Stimulated activated CD4-positive, alpha-beta T cell treated with anti-CD3 and anti-CD28 coated beads, Interleukin-12 subunit alpha, Interleukin-12 subunit beta, amount 100 ng/mL, for 24 hours (primary cell): ENCODE data around the gene NTF3.

Source experiments
- DNase-seq, 2 experiments: peaks; one replicate each; pipeline ENCODE4 v3.0.0-alpha.2; 2020; ENCODE audit warnings: low read depth in 2 of 2

NTF3 gene

GRCh38 chr12:5456906-5457305, 25.0 kb downstream of the NTF3 start:
- no peak for DNase-seq

GRCh38 chr12:5458229-5459050, 26.5 kb downstream of the NTF3 start:
- no peak for DNase-seq

- DNase-seq, result no peak
Observed at GRCh38 chr12:5459051-5459782, 27.3 kb downstream of the NTF3 start.

GRCh38 chr12:5460817-5461216, 28.9 kb downstream of the NTF3 start:
- no peak for DNase-seq

DNA sequence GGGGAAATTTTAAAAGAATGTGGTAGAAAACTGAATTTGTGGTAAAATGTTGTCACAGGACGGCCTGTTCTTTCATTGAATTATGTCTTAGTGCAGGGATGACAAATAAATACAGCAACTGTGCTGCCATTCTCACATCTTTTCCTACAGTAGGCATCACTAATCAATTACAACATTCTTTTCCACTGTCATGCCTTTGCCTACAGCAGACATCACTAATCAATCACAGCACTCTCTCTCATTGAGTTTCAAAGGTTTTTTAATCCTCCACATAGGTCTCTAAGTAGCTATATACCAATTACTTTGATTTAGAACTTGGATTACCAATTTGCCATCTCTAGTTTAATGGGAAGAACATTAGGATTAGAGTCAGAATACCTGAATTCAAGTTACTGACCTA, 30.1 kb downstream of the NTF3 start:
- DNase-seq, result no peak

DNA sequence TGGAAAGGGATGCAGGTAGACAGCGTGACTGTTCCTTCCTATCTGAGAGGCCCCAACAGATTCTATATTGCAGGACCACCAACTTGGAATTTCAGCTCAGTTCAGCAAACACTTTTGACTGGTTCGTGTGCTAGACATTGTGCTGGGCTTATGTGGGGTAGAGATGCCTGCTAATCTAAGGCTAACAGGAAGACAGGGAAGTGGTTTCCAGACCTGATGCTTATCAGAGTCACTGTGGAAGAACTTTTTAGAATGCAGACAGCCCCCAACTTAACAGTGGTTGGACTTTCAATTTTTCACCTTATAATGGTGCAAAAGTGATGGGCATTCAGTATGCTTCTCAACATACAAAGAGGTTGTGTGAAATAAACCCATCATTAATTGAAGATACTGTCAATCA, 32.2 kb downstream of the NTF3 start:
- DNase-seq, result no peak

- no peak for DNase-seq
Observed at GRCh38 chr12:5465384-5465783, 33.5 kb downstream of the NTF3 start.

DNA sequence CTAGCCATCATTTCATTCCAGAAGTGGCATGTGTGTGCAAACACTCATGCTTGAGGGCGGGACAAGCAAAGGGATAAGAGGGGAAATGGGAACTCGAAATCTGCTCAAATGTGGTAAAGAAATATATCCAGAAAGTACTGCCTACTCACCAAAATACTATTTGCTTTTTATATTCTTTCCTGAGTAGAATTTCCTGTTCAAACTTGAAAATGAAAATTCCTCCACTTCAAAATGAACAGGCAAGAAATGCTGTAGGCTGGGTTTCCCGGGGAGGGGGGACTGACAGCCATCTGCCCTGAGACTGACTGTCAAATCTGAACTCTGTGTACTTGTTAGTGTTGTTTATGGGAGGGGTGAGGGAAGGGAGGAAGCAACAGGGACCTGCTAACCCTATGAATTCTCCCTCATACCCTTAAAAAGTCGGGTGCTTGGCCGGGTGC, 34.6 kb downstream of the NTF3 start:
- DNase-seq, result no peak

GRCh38 chr12:5467931-5468330, 36.0 kb downstream of the NTF3 start:
- no peak for DNase-seq

GRCh38 chr12:5470221-5470620, 38.3 kb downstream of the NTF3 start:
- DNase-seq, result no peak

DNA sequence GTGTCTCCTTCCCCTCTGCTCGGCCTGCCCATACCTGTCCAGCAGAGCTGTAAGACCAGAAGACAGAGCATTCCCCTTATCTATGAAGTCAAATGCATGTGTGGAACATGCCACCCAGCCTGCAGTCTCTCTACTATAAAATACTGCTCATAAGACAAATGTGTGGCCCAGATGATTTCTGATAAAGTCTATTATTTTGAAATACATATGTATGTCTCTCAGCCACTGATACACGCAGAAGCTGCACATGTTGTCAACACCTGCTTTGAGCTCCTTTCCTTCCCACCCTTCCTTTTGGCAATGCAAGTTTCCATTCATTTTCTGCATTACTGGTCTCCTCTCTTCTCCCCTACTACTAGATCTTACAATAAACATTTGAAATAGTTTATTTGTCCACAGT, 38.8 kb downstream of the NTF3 start:
- DNase-seq, result no peak

- DNase-seq, result no peak
Observed at GRCh38 chr12:5473076-5473782, 41.3 kb downstream of the NTF3 start.

DNA sequence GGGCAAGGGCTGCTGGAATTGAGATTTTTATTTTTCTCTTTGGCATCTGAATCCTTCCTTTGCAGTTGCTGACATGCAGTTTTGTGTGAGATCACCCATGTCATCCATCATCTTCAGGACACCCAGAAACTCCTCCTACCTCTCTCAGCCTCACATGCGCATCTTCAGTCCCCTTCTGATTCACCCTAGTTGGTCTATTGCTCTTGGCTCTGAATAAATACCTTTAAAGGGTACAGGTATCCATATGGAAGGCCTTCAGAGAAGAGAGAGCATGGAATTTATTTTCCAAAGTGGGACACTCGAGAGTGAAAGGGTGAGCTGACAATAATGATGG, 41.8 kb downstream of the NTF3 start:
- DNase-seq, result no peak

DNA sequence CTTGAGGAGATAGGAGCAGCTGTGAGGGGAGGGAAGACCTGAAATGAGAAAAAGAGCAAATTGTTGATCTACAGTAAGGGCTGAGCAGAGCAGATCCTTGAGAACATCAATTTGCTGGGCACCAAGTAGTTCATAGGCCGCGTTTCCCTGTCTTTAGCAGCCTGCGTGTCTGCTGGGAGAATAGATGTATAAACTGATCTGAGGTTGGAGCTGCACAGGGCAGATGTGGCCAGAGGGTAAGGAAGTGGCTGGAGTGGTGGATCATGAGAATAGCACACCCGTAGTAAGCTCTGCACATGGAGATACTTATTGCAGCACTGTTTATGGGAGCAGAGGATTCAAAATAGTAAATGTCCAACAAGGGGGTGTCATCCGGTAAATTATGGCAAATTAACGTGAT, 44.4 kb downstream of the NTF3 start:
- no peak for DNase-seq

DNA sequence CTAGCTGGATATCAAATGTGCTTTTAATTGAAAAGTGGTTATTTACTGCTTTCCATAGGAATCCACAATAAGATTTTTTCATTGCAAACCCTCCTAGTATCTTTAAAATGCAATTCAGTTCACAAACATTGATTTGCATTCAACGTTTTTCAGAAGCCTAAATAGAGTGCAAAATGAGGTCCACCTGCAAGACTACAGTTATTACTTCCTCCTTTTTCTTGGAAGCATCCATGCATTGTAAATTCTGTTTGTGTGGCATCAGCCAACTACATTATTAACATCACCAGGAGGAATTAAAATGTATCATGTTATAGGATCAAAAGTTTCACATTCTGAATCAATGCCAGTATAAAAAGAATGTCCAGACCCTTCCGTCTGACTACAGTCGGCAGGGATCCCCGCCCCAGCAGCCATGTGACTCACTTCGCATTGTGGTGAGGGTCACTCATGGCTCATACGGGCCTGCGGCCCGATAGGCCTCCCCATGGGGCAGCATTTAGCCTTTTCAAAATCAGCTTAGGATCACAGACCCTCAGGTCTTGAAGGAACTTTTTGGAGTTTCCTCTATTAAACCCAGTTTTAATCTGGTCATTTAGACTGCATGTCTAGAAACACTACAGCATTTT, 46.3 kb downstream of the NTF3 start:
- DNase-seq, result no peak

GRCh38 chr12:5479761-5480160, 47.9 kb downstream of the NTF3 start:
- DNase-seq, result no peak

DNA sequence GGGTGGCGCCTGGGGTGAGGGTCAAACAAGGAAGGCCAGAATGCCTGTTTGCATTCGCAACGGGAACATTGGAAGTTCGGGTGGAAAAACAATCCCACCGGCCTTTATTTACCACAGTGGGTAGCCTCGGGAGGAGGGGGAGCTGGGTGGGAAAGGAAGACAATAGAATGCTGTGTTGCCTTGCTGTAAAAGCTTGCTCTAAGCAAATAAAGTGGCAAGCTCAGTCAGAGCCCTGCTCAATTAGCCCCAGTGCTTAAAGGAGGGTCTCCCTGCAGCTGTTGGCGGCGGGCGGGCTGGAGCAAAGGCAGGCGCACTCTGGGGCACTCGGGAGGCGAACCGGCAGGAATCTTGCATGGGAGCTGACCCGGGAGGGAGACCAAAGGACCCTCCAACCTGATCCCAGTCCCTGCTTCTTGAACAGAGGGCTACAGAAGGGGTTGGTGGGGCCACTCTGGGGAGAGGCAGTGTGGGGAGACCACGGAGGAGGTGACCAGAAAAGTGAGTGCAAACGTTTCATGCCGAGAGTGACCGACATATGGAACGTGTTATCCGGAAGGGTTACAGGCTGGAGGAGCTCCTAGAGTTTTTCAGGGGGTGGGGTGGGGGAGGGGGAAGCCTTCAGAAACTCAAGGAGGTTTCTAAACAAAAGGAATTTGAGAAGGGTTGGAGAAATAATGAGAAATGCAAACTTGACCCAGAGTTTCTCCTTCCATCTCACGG, 48.5 kb downstream of the NTF3 start:
- DNase-seq, result no peak

DNA sequence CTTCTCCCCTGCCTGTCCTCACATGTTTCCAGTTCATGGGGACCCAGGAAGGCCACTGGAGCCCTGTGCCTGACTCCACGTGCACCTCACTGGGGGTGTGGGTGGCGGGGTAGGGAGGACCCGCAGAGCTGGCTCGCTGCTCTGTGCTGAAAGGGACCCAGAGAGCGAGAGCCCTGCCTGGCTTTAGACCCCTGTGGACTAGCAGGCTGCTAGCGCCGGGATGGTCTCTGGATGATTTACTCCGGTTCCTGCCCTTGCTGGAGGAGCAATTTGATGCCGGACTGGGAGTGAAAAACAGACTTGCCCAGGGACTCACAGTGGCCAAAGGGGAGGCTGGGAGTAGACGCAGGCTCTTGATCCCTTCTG, 49.0 kb downstream of the NTF3 start:
- no peak for DNase-seq

DNA sequence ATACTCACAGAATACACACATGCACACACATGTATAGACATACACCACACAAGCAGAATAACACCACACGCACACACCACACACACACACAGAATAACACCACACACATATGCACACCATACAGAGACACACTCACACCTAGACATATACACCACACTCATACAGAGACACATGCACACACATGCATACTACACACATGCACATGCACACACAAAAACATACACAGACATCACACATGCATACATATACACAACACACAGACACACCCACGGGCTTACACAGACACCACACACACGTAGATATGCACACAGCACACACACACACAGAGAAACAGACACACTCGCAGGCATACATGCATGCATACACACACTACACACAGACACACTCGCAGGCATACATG, 49.7 kb downstream of the NTF3 start:
- no peak for DNase-seq

DNA sequence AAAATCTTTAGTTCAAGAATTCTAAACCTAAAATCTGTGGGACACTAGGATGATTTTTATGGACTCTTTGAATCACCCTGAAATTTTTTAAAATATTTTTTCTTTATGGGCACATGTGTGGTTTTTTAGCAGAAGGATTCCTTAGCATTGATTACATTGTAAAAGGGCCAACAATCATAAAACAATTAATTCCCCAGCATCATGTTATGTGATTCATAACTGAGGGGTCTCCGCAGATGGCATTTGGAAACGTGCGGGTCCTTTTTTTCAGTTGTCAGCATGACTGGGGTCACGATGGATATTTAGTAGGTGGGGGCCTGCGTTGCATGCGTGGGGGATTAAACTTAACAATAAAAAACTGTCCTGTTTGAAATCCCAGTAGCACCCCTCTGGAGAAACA, 52.5 kb downstream of the NTF3 start:
- DNase-seq, result no peak

DNA sequence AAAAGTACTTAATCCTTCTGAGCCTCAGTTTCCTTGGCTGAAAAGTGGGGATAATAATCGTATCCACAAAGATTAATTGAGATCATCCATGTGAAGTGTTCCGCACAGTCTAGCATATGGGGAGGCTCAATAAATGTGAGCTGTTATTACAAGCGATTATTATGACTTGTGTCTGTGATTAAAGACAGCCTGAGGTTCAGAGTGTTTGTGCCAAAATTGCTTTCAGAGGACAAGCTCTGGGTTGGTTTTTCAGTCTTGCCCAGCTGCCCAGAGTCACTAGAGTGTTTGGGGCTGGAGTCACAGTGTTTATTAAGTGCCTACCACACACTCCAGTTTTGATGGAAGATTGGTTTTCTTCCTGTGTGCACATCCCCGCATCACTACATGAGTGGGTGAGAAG, 53.5 kb downstream of the NTF3 start:
- no peak for DNase-seq

GRCh38 chr12:5487076-5487475, 55.2 kb downstream of the NTF3 start:
- DNase-seq, result no peak
